Mucosa of rectum (tissue), 2 donors: ENCODE measurements around the gene DUSP16.
"Not testable (repeated sequence)": the region's sequence is repeated elsewhere in the genome, so short reads cannot be mapped to it uniquely, and the experiment has no call there.

Source experiments
- H3K27ac ChIP-seq, 2 donors: one replicate each; pipeline ENCODE4 v1.7.0; 2013; ENCODE audit warnings: inconsistent platforms in 2 of 2, low read depth in 2 of 2, low read length in 2 of 2
- H3K27me3 ChIP-seq, 2 donors: one replicate each; pipeline ENCODE4 v1.7.0; 2013; ENCODE audit warnings: low read length in 2 of 2; ENCODE audit not compliant: control insufficient read depth in 2 of 2, insufficient read depth in 2 of 2
- H3K36me3 ChIP-seq, 2 donors: one replicate each; pipeline ENCODE4 v1.7.0; 2013; ENCODE audit warnings: low read length in 2 of 2; ENCODE audit not compliant: control insufficient read depth in 2 of 2, insufficient read depth in 2 of 2
- H3K4me1 ChIP-seq, 2 donors: one replicate each; pipeline ENCODE4 v1.7.0; 2013; ENCODE audit warnings: low read length in 2 of 2, mild to moderate bottlenecking in 1 of 2; ENCODE audit not compliant: control insufficient read depth in 2 of 2, insufficient read depth in 2 of 2
- H3K4me3 ChIP-seq, 2 donors: one replicate each; pipeline ENCODE4 v1.7.0; 2013; ENCODE audit warnings: low read length in 2 of 2
- H3K9ac ChIP-seq, 2 donors: one replicate each; pipeline ENCODE4 v1.7.0; 2013; ENCODE audit warnings: low read length in 2 of 2, low read depth in 1 of 2, mild to moderate bottlenecking in 1 of 2
- H3K9me3 ChIP-seq, 2 donors: one replicate each; pipeline ENCODE4 v1.7.0; 2013; ENCODE audit warnings: low read length in 2 of 2; ENCODE audit not compliant: control insufficient read depth in 2 of 2
- donor health status: healthy.
- donor health status: Normal muscosa, but diverticular disease.

DUSP16 gene

DNA sequence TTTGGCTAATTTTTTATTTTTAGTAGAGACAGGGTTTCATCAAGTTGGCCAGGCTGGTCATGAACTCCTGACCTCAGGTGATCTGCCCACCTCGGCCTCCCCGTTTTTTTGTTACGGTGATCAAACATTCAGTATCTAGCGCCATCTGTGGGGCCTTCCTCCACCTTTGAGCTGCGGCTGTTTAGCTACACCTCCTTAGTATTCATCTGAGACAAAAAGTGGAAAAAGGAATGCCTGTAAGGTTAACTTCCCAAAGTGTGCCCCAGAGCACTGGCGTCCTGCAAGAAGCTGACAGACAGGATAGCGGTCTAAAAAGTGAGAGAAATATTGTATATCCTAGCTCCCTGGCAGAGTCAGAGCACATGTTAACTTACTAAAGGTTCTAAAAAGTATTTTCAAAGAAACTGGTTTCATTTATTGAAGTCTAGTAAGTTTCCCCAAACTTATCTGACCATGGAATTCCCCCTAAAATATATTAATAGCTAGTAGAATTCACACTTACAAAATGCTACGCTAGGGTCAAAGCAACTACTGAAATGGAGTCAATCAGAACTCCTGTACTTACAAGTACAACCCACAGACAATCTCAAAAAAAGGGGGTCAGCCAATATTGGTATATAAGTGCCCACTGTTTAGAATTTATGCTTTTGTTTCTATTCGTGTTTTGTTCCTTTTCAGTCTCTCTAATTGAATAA is 59.1 kb downstream of the DUSP16 start:
- H3K4me1 ChIP-seq = peaks cover 2 to 15% of the 10 kb centered on the region in 2 donors
- H3K9ac ChIP-seq = no peak overlapping the region
- no peaks in the 10 kb centered on the region for H3K27me3 ChIP-seq
- peak overlapping the region in 1 of 2 donors; percentile 12 for H3K27ac ChIP-seq
- H3K4me3 ChIP-seq = no peak overlapping the region
- H3K9me3 ChIP-seq = no peaks in the 10 kb centered on the region
- H3K36me3 ChIP-seq = peaks cover 5 to 6% of the 10 kb centered on the region in 2 donors

GRCh38 chr12:12502815-12503151 is 59.9 kb downstream of the DUSP16 start:
- Histone ChIP-seq H3K9ac (no peak overlapping the region), H3K4me3 (no peak overlapping the region), H3K9me3 (no peaks in the 10 kb centered on the region), H3K36me3 (peaks cover 5 to 6% of the 10 kb centered on the region in 2 donors), H3K4me1 (peaks cover 2 to 15% of the 10 kb centered on the region in 2 donors), H3K27ac (no peak overlapping the region), H3K27me3 (no peaks in the 10 kb centered on the region)

DNA sequence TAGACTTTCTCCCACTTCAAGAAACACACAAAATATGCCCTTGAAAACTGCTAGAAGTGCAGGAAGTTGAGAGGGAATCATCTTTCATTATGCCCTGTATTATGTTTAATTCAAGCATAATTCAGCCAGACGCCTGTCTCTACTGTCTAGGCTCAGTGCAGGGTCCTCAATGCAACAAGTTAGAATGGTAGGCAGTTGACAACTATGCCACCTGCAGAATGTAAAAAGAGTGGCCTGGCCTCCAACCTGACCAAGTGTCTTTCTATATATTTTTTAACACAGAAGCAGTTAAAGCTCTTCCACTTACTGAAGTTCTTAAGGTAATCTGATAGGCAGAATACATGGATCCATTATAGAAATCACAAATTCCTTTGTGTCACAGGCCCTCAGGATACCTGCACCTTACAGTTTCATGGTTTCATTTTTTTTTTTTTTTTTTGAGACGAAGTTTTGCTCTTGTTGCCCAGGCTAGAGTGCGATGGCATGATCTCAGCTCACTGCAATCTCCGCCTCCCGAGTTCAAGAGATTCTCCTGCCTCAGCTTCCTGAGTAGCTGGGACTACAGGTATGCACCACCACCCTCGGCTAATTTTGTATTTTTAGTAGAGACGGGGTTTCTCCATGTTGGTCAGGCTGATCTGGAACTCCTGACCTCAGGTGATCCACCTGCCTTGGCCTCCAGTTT is 60.4 kb downstream of the DUSP16 start:
- H3K27me3 ChIP-seq, H3K9ac ChIP-seq, H3K27ac ChIP-seq, H3K36me3 ChIP-seq, H3K4me3 ChIP-seq, H3K9me3 ChIP-seq: not testable (repeated sequence)
- peaks cover 2 to 15% of the 10 kb centered on the region in 2 donors for H3K4me1 ChIP-seq

GRCh38 chr12:12501121-12501520 is 61.5 kb downstream of the DUSP16 start:
- Histone ChIP-seq H3K9me3 (no peaks in the 10 kb centered on the region), H3K9ac (no peak overlapping the region), H3K27ac (no peak overlapping the region), H3K4me1 (peaks cover 0 to 12% of the 10 kb centered on the region in 2 donors), H3K27me3 (no peaks in the 10 kb centered on the region), H3K36me3 (peaks cover 6 to 8% of the 10 kb centered on the region in 2 donors), H3K4me3 (no peak overlapping the region)

- Histone ChIP-seq H3K9ac (no peak overlapping the region), H3K36me3 (peaks cover 10 to 13% of the 10 kb centered on the region in 2 donors), H3K4me3 (no peak overlapping the region), H3K9me3 (no peaks in the 10 kb centered on the region), H3K27ac (no peak overlapping the region), H3K27me3 (no peaks in the 10 kb centered on the region), H3K4me1 (peaks cover 0 to 2% of the 10 kb centered on the region in 2 donors)
Measured at GRCh38 chr12:12499909-12500604, 62.6 kb downstream of the DUSP16 start.

- Histone ChIP-seq H3K9ac (no peak overlapping the region), H3K27me3 (no peaks in the 10 kb centered on the region), H3K9me3 (no peaks in the 10 kb centered on the region), H3K36me3 (peaks cover 13 to 15% of the 10 kb centered on the region in 2 donors), H3K4me3 (no peak overlapping the region), H3K4me1 (no peaks in the 10 kb centered on the region), H3K27ac (no peak overlapping the region)
Measured at GRCh38 chr12:12498210-12498609, 64.5 kb downstream of the DUSP16 start.

- H3K9me3 ChIP-seq = no peaks in the 10 kb centered on the region
- H3K9ac ChIP-seq = no peak overlapping the region
- H3K27ac ChIP-seq = no peak overlapping the region
- H3K4me3 ChIP-seq = no peak overlapping the region
- H3K27me3 ChIP-seq = no peaks in the 10 kb centered on the region
- no peaks in the 10 kb centered on the region for H3K4me1 ChIP-seq
- peaks cover 13 to 18% of the 10 kb centered on the region in 2 donors for H3K36me3 ChIP-seq
Measured at GRCh38 chr12:12495536-12495935, 67.1 kb downstream of the DUSP16 start.

DNA sequence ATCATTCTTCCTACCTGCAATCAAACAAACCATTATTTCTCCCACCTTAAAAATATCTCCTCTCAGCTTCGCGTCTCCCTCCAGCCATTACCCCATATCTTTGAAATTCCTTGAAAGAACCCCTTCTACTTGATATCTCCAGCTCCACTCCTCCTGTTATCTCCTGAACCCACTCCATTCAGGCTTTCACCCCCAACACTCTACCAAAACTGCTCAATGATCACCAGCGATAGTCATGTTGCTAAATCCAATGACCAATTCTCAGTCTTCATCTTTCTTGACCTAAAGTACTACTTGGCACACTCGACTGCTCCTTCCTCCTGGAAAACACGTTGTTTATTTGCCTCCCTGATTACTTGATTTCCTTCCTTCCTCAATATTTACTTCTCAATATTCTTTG is 70.1 kb downstream of the DUSP16 start:
- Histone ChIP-seq H3K9me3 (no peaks in the 10 kb centered on the region), H3K27me3 (no peaks in the 10 kb centered on the region), H3K4me3 (no peak overlapping the region), H3K36me3 (peaks cover 8 to 15% of the 10 kb centered on the region in 2 donors), H3K27ac (no peak overlapping the region), H3K9ac (no peak overlapping the region), H3K4me1 (peaks cover 0 to 2% of the 10 kb centered on the region in 2 donors)

GRCh38 chr12:12491606-12492005 is 71.1 kb downstream of the DUSP16 start:
- Histone ChIP-seq H3K9me3 (no peaks in the 10 kb centered on the region), H3K9ac (no peak overlapping the region), H3K4me3 (no peak overlapping the region), H3K36me3 (peaks cover 8 to 20% of the 10 kb centered on the region in 2 donors), H3K4me1 (peaks cover 0 to 2% of the 10 kb centered on the region in 2 donors), H3K27me3 (no peaks in the 10 kb centered on the region), H3K27ac (no peak overlapping the region)
